Stomach (tissue), 9 donors: ENCODE measurements around the gene CCNK. TPM values are rescaled to one million over a fixed set of nuclear protein-coding genes. Genes with fewer than 3 reads are reported as not detected.

Source experiments
- DNase-seq, 2 donors: peaks; one replicate each; pipeline versions ENCODE4 v3.0.0 to v3.0.0-alpha.2; 2013 to 2019
- H3K27ac ChIP-seq, 5 donors: fragments of 200-600 bp in 4 of 5; sonication (generic) in 4 of 5; one replicate each; pipeline ENCODE4 v1.5.1; 2013 to 2019; ENCODE audit warnings: mild to moderate bottlenecking in 1 of 5, moderate library complexity in 1 of 5
- H3K27me3 ChIP-seq, 3 donors: fragments of 200-600 bp; sonication (generic); one replicate each; pipeline ENCODE4 v1.5.1; 2017 to 2019; ENCODE audit warnings: mixed run types in 1 of 3
- H3K36me3 ChIP-seq, 4 donors: fragments of 200-600 bp; sonication (generic); 1 replicate in 3 of 4; 2 replicates in 1 of 4; pipeline ENCODE4 v1.5.1; 2016 to 2019
- H3K4me1 ChIP-seq, 4 donors: fragments of 200-600 bp; sonication (generic); one replicate each; pipeline ENCODE4 v1.5.1; 2016 to 2019
- H3K4me3 ChIP-seq, 4 donors: fragments of 200-600 bp; sonication (generic) in 3 of 4; one replicate each; pipeline ENCODE4 v1.5.1; 2016 to 2019; ENCODE audit warnings: mild to moderate bottlenecking in 1 of 4
- H3K9me3 ChIP-seq, 4 donors: fragments of 200-600 bp; sonication (generic); one replicate each; pipeline ENCODE4 v1.5.1; 2016 to 2019
- EP300 ChIP-seq: sonication (generic); formaldehyde crosslinking; IDR thresholded peaks from one replicate; pipeline ENCODE4 v1.6.1; 2017; ENCODE audit warnings: antibody characterized with exemption
- POLR2A ChIP-seq, 4 donors: fragments of 450-650 bp; IDR thresholded peaks; one replicate each; pipeline ENCODE4 v1.6.1; 2016; ENCODE audit warnings: antibody characterized with exemption in 4 of 4, control low read depth in 2 of 4, mild to moderate bottlenecking in 1 of 4, moderate library complexity in 1 of 4
- POLR2AphosphoS5 ChIP-seq, 3 donors: sonication (generic); formaldehyde crosslinking; IDR thresholded peaks; one replicate each; pipeline ENCODE4 v1.6.1; 2016; ENCODE audit warnings: antibody characterized with exemption in 3 of 3
- whole genome bisulfite sequencing, 5 donors: extraction: QIAGEN DNeasy Blood & Tissue Kit in 3 of 5; methylation state at CpG; one replicate each; pipeline versions ENCODE4 v1.1.5 to v1.1.7; 2013 to 2018; 5-methylcytosine and 5-hydroxymethylcytosine counted together
- intact Hi-C: fragments of 100-400 bp; cut with DNase I; formaldehyde crosslinking; loops from one replicate; pipeline ENCODE4 v1.15.1; 2023; ENCODE audit warnings: low total_unique reads
- polyA plus RNA-seq, 3 donors: library from polyadenylated mRNA; stranded (reverse); fragments of 200-250 nt; gene quantifications; one replicate each; pipeline ENCODE4 v1.2.3, GENCODE V29; 2013
- total RNA-seq, 5 donors: library from RNA; depleted of rRNA; stranded (reverse); fragments of >200 nt; gene quantifications; one replicate each; pipeline versions ENCODE4 v1.1.0 to v1.2.3, GENCODE V29; 2014 to 2016
- TF ChIP-seq, protein P1 (sequence below), 7 experiments: fragments of 450-650 bp in 4 of 7; fragments of 200-600 bp in 3 of 7; sonication (generic) in 3 of 7; IDR thresholded peaks; one replicate each; pipeline ENCODE4 v1.5.1; 2016 to 2019; ENCODE audit warnings: antibody characterized with exemption in 7 of 7, control low read depth in 2 of 7, mild to moderate bottlenecking in 1 of 7
- donor health status: healthy with polysubstance abuse.
- donor health status: Bipolar disorder and iron deficiency.
- donor health status: healthy.

The CCNK gene
- total and polyA plus RNA-seq, 8 donors = 2.3 to 48.3 (median 11.4) TPM

- Histone ChIP-seq H3K4me1 (peaks cover 0 to 5% (median 2%) of the 10 kb centered on the region in 4 donors), H3K36me3 (peaks cover 7 to 90% (median 81%) of the 10 kb centered on the region in 4 donors), H3K4me3 (no peak overlapping the region), H3K9me3 (no peaks in the 10 kb centered on the region), H3K27ac (no peak overlapping the region), H3K27me3 (no peaks in the 10 kb centered on the region)
- no peak for TF ChIP-seq POLR2AphosphoS5 (IDR thresholded peaks at IDR 0.05)
- TF ChIP-seq POLR2A (IDR thresholded peaks at IDR 0.05) = no peak
- TF ChIP-seq EP300 = no peak
- TF ChIP-seq, protein P1, sequence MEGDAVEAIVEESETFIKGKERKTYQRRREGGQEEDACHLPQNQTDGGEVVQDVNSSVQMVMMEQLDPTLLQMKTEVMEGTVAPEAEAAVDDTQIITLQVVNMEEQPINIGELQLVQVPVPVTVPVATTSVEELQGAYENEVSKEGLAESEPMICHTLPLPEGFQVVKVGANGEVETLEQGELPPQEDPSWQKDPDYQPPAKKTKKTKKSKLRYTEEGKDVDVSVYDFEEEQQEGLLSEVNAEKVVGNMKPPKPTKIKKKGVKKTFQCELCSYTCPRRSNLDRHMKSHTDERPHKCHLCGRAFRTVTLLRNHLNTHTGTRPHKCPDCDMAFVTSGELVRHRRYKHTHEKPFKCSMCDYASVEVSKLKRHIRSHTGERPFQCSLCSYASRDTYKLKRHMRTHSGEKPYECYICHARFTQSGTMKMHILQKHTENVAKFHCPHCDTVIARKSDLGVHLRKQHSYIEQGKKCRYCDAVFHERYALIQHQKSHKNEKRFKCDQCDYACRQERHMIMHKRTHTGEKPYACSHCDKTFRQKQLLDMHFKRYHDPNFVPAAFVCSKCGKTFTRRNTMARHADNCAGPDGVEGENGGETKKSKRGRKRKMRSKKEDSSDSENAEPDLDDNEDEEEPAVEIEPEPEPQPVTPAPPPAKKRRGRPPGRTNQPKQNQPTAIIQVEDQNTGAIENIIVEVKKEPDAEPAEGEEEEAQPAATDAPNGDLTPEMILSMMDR (IDR thresholded peaks at IDR 0.05) = no peak
- 89 to 97% (median 94%) methylated on average over 7 of the region's 7 CpGs for WGBS, 5 donors
- no peak for DNase-seq
- intact Hi-C loops = no loop called here
Observed at GRCh38 chr14:99441918-99442317, 39.3 kb upstream of the CCNK start.

- TF ChIP-seq EP300 (no peak), POLR2AphosphoS5 (IDR thresholded peaks at IDR 0.05) (no peak), POLR2A (IDR thresholded peaks at IDR 0.05) (no peak)
- TF ChIP-seq, protein P1 (IDR thresholded peaks at IDR 0.05) = no peak
- 88 to 95% (median 91%) methylated on average over 7 of the region's 7 CpGs for WGBS, 5 donors
- peaks cover 0 to 8% (median 0%) of the 10 kb centered on the region in 4 donors for H3K4me1 ChIP-seq
- H3K36me3 ChIP-seq = peaks cover 26 to 94% (median 92%) of the 10 kb centered on the region in 4 donors
- DNase-seq = no peak
- no peaks in the 10 kb centered on the region for H3K9me3 ChIP-seq
- no peak overlapping the region for H3K4me3 ChIP-seq
- H3K27ac ChIP-seq = no peak overlapping the region
- intact Hi-C loops = no loop called here
- H3K27me3 ChIP-seq = no peaks in the 10 kb centered on the region
Observed at GRCh38 chr14:99445931-99446330, 35.3 kb upstream of the CCNK start.

DNA sequence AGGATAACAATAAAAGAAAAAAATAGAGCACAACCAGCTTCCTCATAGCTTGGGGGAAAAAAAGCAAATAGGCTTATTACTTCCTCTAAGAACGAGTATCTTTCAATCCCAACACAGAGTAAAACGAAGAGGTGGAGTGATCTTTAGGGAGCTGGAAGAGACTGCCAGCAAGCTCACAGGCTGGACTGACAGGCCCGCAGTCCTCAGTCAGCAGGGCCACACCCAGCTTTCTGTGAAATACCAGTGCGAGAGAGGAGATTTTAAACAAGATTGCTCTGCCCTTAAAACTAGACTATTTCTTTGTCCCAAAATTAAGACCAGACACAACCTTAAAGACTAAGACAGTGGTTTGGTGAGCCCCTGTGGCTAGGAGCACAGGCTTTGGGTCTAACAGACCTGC is 33.5 kb upstream of the CCNK start:
- H3K9me3 ChIP-seq = no peaks in the 10 kb centered on the region
- intact Hi-C loops = no loop called here
- peaks cover 26 to 94% (median 88%) of the 10 kb centered on the region in 4 donors for H3K36me3 ChIP-seq
- no peaks in the 10 kb centered on the region for H3K27me3 ChIP-seq
- TF ChIP-seq EP300 = no peak
- TF ChIP-seq, protein P1 (IDR thresholded peaks at IDR 0.05) = no peak
- TF ChIP-seq POLR2A (IDR thresholded peaks at IDR 0.05) = no peak
- no peak for TF ChIP-seq POLR2AphosphoS5 (IDR thresholded peaks at IDR 0.05)
- no peak overlapping the region for H3K27ac ChIP-seq
- H3K4me3 ChIP-seq = no peak overlapping the region
- peaks cover 0 to 8% (median 0%) of the 10 kb centered on the region in 4 donors for H3K4me1 ChIP-seq
- 34 to 60% (median 47%) methylated on average over 4 of the region's 4 CpGs for WGBS, 5 donors
- DNase-seq = no peak

DNA sequence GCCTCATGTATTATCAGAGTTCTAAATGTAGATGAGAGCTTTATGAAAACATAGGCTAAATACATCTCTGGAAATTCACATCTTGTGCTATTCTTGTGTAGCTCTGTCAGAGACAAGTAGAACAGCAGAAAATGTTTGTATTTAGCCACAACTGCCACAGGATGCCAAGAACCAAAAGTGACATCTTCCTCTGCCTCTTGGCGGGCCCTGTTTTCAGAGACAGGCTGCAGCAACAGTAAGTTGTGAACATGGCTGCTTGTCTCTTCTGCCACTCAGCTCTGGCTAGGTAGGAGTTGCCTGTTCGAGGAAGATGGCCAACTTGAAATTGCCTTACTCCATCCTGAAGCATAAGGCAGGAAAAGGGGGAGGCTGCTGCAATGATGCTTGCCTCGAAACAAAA is 30.9 kb upstream of the CCNK start:
- Histone ChIP-seq H3K9me3 (no peaks in the 10 kb centered on the region), H3K27ac (no peak overlapping the region), H3K4me1 (peaks cover 0 to 8% (median 0%) of the 10 kb centered on the region in 4 donors), H3K36me3 (peaks cover 26 to 96% (median 90%) of the 10 kb centered on the region in 4 donors), H3K27me3 (no peaks in the 10 kb centered on the region), H3K4me3 (no peak overlapping the region)
- DNase-seq = no peak
- TF ChIP-seq POLR2AphosphoS5 (IDR thresholded peaks at IDR 0.05) = no peak
- TF ChIP-seq, protein P1 (IDR thresholded peaks at IDR 0.05) = no peak
- TF ChIP-seq POLR2A (IDR thresholded peaks at IDR 0.05) = no peak
- TF ChIP-seq EP300 = no peak
- 89 to 100% (median 95%) methylated on average over 3 of the region's 3 CpGs for WGBS, 5 donors
- intact Hi-C loops = no loop called here
